HL-60 (cell line): ENCODE results near the gene STRIP1.
A peak's percentile ranks its signal among the peaks of the same experiment; 100 is the strongest.

Experiments used
- DNase-seq, 2 experiments: peaks; one replicate each; pipeline ENCODE4 v3.0.0-alpha.2; 2010 to 2020; ENCODE audit warnings: low read depth in 1 of 2, low spot score in 1 of 2
- H3K27ac ChIP-seq: fragments of 250-450 bp; sonication (Bioruptor Pico); replicated peaks from 2 replicates; pipeline ENCODE4 v1.5.1; 2020; ENCODE audit warnings: mild to moderate bottlenecking, moderate library complexity
- H3K27me3 ChIP-seq: fragments of 250-450 bp; sonication (Bioruptor Pico); 2 replicates; pipeline ENCODE4 v1.5.1; 2021; ENCODE audit warnings: mild to moderate bottlenecking, moderate library complexity; ENCODE audit not compliant: insufficient read depth, poor library complexity, severe bottlenecking
- H3K4me3 ChIP-seq: replicated peaks from 2 replicates; pipeline ENCODE4 v1.5.1; 2011; ENCODE audit warnings: mild to moderate bottlenecking, control low read depth, low read length; ENCODE audit not compliant: insufficient read depth
- GABPA ChIP-seq: IDR thresholded peaks from 2 replicates; pipeline ENCODE4 v1.6.1; 2012; ENCODE audit warnings: low read depth
- POLR2AphosphoS5 ChIP-seq: IDR thresholded peaks from 2 replicates; pipeline ENCODE4 v1.6.1; 2012; ENCODE audit warnings: low read depth
- SPI1 ChIP-seq: IDR thresholded peaks from 2 replicates; pipeline ENCODE4 v1.6.1; 2012; ENCODE audit warnings: low read depth, mild to moderate bottlenecking, borderline replicate concordance
- TF ChIP-seq, protein P1 (sequence below): IDR thresholded peaks from one replicate; pipeline ENCODE4 v1.5.1; 2011; ENCODE audit warnings: low read length, control low read depth, inconsistent platforms; ENCODE audit not compliant: insufficient read depth
- TF ChIP-seq, protein P2 (sequence below): IDR thresholded peaks from 2 replicates; pipeline ENCODE4 v1.6.1; 2012; ENCODE audit warnings: low read depth; ENCODE audit not compliant: insufficient replicate concordance

STRIP1 gene

DNA sequence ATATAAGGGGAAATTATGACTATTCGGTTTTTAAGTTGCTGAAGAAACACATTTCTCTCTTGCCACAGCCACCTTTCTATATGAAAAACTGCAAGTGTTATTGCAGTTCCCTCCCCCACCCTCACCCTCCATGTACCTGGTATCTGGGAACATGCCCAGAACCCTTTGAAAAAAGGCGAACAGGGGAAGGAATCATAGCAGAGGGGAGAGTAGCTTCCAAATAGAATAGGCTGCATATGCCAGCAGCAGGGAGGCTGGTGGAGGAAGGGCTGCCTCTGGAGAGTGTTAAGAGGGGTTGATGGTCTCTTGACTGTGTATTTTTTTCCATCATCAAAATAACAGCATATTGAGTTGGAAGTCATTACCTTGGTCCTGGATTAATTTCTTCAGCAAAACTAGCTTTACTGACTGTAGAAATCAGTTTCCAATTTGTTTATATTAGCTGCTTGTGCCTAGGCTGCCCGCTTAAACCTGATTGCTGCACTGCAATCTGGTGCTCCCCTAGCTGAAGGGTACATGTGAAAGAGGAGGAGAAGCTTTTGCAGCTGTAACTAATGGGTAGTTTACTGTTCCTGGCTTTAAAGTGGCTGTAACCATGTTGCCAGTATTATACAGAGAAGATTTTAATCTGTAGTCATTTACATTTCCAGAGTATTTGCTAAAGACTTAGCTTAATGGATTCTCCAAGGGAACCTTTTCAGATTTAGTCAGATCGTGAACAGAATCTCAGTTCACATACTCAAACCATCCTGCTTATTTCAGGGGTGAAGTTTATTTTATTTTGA is 27.2 kb upstream of the STRIP1 start:
- TF ChIP-seq, protein P1, sequence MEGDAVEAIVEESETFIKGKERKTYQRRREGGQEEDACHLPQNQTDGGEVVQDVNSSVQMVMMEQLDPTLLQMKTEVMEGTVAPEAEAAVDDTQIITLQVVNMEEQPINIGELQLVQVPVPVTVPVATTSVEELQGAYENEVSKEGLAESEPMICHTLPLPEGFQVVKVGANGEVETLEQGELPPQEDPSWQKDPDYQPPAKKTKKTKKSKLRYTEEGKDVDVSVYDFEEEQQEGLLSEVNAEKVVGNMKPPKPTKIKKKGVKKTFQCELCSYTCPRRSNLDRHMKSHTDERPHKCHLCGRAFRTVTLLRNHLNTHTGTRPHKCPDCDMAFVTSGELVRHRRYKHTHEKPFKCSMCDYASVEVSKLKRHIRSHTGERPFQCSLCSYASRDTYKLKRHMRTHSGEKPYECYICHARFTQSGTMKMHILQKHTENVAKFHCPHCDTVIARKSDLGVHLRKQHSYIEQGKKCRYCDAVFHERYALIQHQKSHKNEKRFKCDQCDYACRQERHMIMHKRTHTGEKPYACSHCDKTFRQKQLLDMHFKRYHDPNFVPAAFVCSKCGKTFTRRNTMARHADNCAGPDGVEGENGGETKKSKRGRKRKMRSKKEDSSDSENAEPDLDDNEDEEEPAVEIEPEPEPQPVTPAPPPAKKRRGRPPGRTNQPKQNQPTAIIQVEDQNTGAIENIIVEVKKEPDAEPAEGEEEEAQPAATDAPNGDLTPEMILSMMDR, result no peak
- TF ChIP-seq, protein P2, sequence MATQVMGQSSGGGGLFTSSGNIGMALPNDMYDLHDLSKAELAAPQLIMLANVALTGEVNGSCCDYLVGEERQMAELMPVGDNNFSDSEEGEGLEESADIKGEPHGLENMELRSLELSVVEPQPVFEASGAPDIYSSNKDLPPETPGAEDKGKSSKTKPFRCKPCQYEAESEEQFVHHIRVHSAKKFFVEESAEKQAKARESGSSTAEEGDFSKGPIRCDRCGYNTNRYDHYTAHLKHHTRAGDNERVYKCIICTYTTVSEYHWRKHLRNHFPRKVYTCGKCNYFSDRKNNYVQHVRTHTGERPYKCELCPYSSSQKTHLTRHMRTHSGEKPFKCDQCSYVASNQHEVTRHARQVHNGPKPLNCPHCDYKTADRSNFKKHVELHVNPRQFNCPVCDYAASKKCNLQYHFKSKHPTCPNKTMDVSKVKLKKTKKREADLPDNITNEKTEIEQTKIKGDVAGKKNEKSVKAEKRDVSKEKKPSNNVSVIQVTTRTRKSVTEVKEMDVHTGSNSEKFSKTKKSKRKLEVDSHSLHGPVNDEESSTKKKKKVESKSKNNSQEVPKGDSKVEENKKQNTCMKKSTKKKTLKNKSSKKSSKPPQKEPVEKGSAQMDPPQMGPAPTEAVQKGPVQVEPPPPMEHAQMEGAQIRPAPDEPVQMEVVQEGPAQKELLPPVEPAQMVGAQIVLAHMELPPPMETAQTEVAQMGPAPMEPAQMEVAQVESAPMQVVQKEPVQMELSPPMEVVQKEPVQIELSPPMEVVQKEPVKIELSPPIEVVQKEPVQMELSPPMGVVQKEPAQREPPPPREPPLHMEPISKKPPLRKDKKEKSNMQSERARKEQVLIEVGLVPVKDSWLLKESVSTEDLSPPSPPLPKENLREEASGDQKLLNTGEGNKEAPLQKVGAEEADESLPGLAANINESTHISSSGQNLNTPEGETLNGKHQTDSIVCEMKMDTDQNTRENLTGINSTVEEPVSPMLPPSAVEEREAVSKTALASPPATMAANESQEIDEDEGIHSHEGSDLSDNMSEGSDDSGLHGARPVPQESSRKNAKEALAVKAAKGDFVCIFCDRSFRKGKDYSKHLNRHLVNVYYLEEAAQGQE, result no peak
- no peak for TF ChIP-seq GABPA
- TF ChIP-seq SPI1, result no peak
- TF ChIP-seq POLR2AphosphoS5, result no peak
- no peaks in the 10 kb centered on the region for H3K27me3 ChIP-seq
- no peak overlapping the region for H3K4me3 ChIP-seq
- no peak overlapping the region for H3K27ac ChIP-seq
- no peak for DNase-seq

DNA sequence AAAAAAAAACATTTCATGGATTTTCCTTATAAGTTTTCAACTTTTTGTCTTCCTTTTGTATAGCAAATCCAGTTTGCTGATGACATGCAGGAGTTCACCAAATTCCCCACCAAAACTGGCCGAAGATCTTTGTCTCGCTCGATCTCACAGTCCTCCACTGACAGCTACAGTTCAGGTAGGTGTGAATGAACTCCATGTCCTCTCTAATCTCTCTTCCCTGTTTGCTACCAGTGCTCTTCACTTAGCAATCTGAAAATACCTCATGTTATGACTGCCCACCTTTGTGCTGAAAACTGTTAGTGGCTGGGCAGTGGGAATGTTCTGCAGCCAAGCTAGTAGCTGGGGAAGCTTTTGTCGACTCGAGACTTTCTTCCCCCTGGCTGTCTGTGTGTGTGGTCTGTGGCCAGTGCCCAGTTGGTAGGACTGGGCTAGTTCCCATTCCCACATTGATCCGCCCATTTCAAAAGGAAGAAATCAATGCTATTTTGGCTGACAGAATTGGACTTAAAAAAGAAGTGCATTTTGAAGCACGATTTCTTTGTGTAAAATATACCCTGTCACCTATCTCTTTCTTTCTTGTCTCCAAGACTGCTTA is 25.4 kb upstream of the STRIP1 start:
- Histone ChIP-seq H3K27ac (no peak overlapping the region), H3K27me3 (no peaks in the 10 kb centered on the region), H3K4me3 (no peak overlapping the region)
- TF ChIP-seq, protein P1, result no peak
- TF ChIP-seq, protein P2, result no peak
- no peak for TF ChIP-seq POLR2AphosphoS5
- no peak for TF ChIP-seq SPI1
- no peak for TF ChIP-seq GABPA
- DNase-seq, result no peak

DNA sequence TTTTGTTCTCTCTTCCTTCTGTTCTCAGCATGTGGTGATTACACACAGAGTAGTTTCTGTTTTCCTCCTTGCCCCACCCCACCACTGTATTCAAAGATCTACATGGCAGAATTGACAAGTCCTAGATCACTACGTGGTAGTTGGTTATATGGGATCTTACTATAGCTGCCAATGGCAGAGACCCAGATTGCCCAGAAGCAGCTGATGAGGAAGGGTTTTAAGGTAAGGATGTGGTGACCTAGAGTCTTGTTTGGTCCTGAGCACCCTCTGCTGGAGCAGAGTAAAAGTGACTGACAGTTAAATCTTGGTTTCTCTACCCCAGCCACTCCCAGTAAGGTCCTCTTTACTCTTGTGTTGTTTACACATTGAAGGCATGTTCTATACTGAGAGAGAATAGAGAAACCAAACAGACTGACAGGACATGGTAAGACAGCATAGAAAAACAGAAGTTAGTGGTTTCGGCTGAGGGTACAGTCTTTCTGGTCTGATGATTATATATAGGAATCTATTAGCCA is 22.8 kb upstream of the STRIP1 start:
- H3K27ac ChIP-seq, result no peak overlapping the region
- TF ChIP-seq, protein P1, result peak; percentile 63
- TF ChIP-seq SPI1 (no peak), POLR2AphosphoS5 (no peak), GABPA (no peak)
- no peaks in the 10 kb centered on the region for H3K27me3 ChIP-seq
- H3K4me3 ChIP-seq, result no peak overlapping the region
- DNase-seq, result peak; percentile 50 to 53
